DOHH2 (cell line): ENCODE data around the gene ITPRIPL2.

Experiments used
- EZH2phosphoT487 ChIP-seq: fragments of 200-600 bp; sonication (generic); IDR thresholded peaks from 2 replicates; pipeline ENCODE4 v1.6.1; 2017; ENCODE audit warnings: borderline replicate concordance, mild to moderate bottlenecking, antibody characterized with exemption, low read length, moderate library complexity, mixed read lengths
- TF ChIP-seq, protein P1 (sequence below): fragments of 200-600 bp; sonication (generic); IDR thresholded peaks from one replicate; pipeline ENCODE4 v1.5.1; 2014; ENCODE audit warnings: antibody characterized with exemption, mild to moderate bottlenecking, low read depth, low read length; ENCODE audit not compliant: poor library complexity, severe bottlenecking

DNA sequence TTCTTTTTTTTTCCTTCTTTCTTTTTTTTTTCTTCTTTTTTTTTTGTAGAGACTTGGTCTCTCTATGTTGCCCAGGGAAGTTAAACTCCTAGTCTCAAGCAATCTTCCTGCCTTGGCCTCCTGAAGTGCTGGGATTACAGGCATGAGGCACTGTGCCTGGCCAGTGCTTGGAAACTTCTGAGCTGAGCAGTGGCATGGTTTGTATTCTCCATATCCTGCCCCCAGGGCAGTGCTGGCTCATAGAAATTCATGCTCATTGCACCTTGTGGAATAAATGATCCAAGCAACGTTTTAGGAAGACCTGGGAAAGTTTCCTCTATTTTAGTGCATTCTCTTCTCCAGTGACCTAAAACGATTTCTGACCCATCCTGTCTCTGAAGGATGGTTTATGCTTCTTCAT is 37.5 kb downstream of the ITPRIPL2 start:
- no peak for TF ChIP-seq EZH2phosphoT487
- TF ChIP-seq, protein P1, sequence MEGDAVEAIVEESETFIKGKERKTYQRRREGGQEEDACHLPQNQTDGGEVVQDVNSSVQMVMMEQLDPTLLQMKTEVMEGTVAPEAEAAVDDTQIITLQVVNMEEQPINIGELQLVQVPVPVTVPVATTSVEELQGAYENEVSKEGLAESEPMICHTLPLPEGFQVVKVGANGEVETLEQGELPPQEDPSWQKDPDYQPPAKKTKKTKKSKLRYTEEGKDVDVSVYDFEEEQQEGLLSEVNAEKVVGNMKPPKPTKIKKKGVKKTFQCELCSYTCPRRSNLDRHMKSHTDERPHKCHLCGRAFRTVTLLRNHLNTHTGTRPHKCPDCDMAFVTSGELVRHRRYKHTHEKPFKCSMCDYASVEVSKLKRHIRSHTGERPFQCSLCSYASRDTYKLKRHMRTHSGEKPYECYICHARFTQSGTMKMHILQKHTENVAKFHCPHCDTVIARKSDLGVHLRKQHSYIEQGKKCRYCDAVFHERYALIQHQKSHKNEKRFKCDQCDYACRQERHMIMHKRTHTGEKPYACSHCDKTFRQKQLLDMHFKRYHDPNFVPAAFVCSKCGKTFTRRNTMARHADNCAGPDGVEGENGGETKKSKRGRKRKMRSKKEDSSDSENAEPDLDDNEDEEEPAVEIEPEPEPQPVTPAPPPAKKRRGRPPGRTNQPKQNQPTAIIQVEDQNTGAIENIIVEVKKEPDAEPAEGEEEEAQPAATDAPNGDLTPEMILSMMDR = no peak
